Jurkat, Clone E6-1 (cell line): Measurements from ENCODE around the gene ATG14. TPM values are rescaled to one million over a fixed set of nuclear protein-coding genes. Genes with fewer than 3 reads are reported as not detected.
"Not testable (repeated sequence)": the region's sequence is repeated elsewhere in the genome, so short reads cannot be mapped to it uniquely, and the experiment has no call there.

Source experiments
- DNase-seq: peaks from one replicate; pipeline ENCODE4 v3.0.0-alpha.2; 2011; ENCODE audit warnings: low read depth, low spot score
- H3K4me3 ChIP-seq: 2 replicates; pipeline ENCODE4 v1.5.1; 2011; ENCODE audit warnings: mild to moderate bottlenecking, low read length, control low read depth, moderate library complexity
- polyA plus RNA-seq: library from polyadenylated mRNA; unstranded; fragments of >200 nt; gene quantifications from one replicate; pipeline ENCODE4 v1.2.1, GENCODE V29; 2012; ENCODE audit warnings: missing spikeins; ENCODE audit not compliant: insufficient read length, insufficient read depth

The ATG14 gene
- polyA plus RNA-seq: 3.6 TPM

GRCh38 chr14:55411426-55412389 is at the start of gene ATG14:
Gene ATG14, minus strand, starts transcription at chr14:55411830. Its CDS starts 8 bp downstream, at chr14:55411822.
- peak; percentile 73 for DNase-seq
- peak within 1 kb of the TSS; percentile 68 for H3K4me3 ChIP-seq

GRCh38 chr14:55458800-55459515 is 47.3 kb upstream of the ATG14 start:
- H3K4me3 ChIP-seq: no peak overlapping the region
- no peak for DNase-seq

- DNase-seq: no peak
- H3K4me3 ChIP-seq: no peak overlapping the region
Observed at GRCh38 chr14:55457496-55457895, 45.9 kb upstream of the ATG14 start.

- not testable (repeated sequence) for DNase-seq, H3K4me3 ChIP-seq
Observed at GRCh38 chr14:55456411-55456810, 44.8 kb upstream of the ATG14 start.

- no peak overlapping the region for H3K4me3 ChIP-seq
Observed at GRCh38 chr14:55454264-55455002, 42.8 kb upstream of the ATG14 start.

GRCh38 chr14:55451950-55452349 is 40.3 kb upstream of the ATG14 start:
- DNase-seq: no peak
- H3K4me3 ChIP-seq: no peak overlapping the region

More at GRCh38 chr14:55454264-55455002, 42.8 kb upstream of the ATG14 start:
- DNase-seq: no peak

- no peak overlapping the region for H3K4me3 ChIP-seq
- no peak for DNase-seq
Observed at GRCh38 chr14:55451398-55451797, 39.8 kb upstream of the ATG14 start.

GRCh38 chr14:55450987-55451386 is 39.4 kb upstream of the ATG14 start:
- DNase-seq: no peak
- no peak overlapping the region for H3K4me3 ChIP-seq

GRCh38 chr14:55450539-55450938 is 38.9 kb upstream of the ATG14 start:
- H3K4me3 ChIP-seq: no peak overlapping the region
- DNase-seq: no peak

GRCh38 chr14:55450124-55450523 is 38.5 kb upstream of the ATG14 start:
- DNase-seq: no peak
- H3K4me3 ChIP-seq: no peak overlapping the region

- H3K4me3 ChIP-seq: no peak overlapping the region
Observed at GRCh38 chr14:55449116-55449515, 37.5 kb upstream of the ATG14 start.

GRCh38 chr14:55448141-55448614 is 36.5 kb upstream of the ATG14 start:
- no peak for DNase-seq

More at GRCh38 chr14:55449116-55449515, 37.5 kb upstream of the ATG14 start:
- no peak for DNase-seq

GRCh38 chr14:55446833-55447232 is 35.2 kb upstream of the ATG14 start:
- no peak for DNase-seq
- H3K4me3 ChIP-seq: no peak overlapping the region

More at GRCh38 chr14:55448141-55448614, 36.5 kb upstream of the ATG14 start:
- no peak overlapping the region for H3K4me3 ChIP-seq

GRCh38 chr14:55446127-55446736 is 34.6 kb upstream of the ATG14 start:
- H3K4me3 ChIP-seq: no peak overlapping the region
- DNase-seq: peak; percentile 57

GRCh38 chr14:55441286-55441685 is 29.7 kb upstream of the ATG14 start:
- DNase-seq: no peak
- H3K4me3 ChIP-seq: no peak overlapping the region

- H3K4me3 ChIP-seq: no peak within 1 kb of the TSS
- no peak for DNase-seq
Observed at GRCh38 chr14:55440385-55440784, 28.8 kb upstream of the ATG14 start, which contains the start of gene TBPL2. Gene TBPL2, minus strand, starts transcription at chr14:55440616. Its CDS starts 167 bp downstream, at chr14:55440449.

GRCh38 chr14:55438066-55438683 is 26.5 kb upstream of the ATG14 start:
- peak; percentile 24 for DNase-seq
- no peak overlapping the region for H3K4me3 ChIP-seq

GRCh38 chr14:55436931-55437330 is 25.3 kb upstream of the ATG14 start:
- H3K4me3 ChIP-seq: no peak overlapping the region
- no peak for DNase-seq
